DLD1 (cell line): Measurements from ENCODE around the gene TNIP1.

Source experiments
- in situ Hi-C: cut with HindIII; loops from 2 replicates; pipeline ENCODE4 v1.10.0; 2017; ENCODE audit warnings: low sequenced_read_pairs

TNIP1 gene

DNA sequence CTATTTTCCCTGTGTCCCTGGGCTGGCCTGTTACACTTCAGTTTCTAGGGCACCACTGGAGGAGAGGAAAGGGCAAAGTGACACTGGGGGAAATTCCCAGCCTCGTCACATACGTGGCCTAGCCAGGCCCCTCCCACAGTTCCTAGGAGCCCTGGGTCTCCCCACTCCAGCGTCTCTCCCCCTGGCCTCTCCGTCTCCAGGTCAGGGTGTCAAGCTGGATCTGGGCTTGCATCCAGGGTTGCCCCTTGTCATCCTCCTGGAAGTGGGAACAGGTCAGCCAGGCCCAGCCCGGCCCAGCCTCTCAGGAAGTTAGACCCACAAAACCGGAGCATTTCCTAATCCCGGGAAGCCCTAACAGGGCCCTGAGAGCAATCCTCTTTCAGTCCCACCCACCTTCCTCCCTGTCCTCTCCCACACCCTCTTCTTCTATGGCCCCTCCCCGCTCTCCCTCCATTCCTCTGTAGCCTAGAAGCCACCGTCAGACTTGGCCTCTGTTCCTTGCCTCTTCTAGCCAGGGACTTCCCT, 4.7 kb upstream of the TNIP1 start:
- in situ Hi-C loops: no loop called here

DNA sequence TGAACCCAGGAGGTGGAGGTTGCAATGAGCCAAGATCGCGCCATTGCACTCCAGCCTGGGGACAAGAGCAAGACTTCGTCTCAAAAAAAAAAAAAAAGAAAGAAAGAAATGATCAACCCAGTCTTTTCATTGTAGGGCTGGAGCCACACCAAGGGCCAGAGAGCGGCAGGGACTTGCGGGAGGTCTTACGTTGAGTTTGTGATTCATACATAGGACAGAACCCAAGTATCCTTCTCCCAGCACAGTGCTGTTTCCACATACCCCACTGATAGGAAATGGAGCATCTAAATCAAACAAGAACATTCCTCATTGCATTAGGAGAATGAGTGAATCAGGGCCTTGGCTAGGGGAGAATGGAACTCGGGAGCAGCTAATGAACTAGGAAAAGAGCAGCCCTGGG, 3.5 kb upstream of the TNIP1 start:
- in situ Hi-C loops: no loop called here

DNA sequence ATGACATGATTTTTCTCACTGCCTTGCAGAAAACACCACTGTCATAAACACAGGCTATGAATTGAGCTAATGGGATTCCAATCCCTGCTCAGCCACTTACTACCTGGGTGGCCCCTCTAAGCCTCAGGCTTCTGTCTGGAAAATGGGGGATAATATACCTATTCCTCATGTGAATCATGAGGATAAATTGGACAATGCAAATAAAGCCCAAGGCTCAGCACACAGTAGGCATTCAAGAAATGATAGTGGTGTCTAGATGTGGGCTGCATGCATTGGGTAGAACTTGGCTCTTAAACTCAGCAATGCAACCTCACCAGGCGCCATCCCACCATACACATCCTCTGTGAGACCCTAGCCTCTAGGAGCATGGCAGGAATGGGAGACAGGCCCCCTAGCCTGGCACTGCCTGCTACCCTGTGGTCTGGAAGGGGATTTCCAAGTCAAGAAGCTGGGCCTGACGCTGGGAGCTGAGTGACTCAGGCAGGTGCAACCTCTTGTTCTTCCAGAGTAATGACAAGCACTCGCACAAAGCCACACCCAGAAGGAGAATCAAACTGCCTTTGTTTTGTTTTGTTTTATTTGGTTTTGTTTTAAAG, 2.3 kb upstream of the TNIP1 start:
- in situ Hi-C loops: no loop called here

DNA sequence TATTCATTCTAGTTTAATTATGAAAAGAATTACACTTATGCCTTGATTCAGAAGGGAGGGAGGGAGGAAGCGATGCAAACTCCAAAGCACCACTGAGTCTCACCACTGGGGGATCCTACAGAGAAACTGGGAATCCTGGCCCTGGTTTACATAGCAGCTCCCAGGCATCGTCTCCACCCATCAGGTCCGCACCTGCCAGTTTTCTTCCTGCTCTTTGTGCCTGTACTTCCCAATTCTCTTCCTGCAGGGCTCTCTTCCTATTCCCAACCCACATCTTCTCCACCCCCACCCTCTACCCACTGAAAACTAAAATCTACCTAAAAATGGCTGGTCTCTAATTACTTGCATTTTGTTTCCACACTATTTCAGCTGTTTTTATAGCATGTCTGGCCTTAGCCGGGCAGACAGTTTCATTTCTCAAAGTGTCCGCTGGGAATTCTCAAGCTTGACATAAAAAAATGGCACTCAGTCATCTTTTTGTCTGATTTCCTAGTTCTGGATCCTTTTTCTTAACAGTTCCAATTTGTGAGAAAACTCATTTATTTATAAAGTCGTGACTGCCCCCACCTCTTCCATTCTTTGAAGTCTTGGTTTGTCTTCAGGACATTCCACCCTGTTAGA, 1.6 kb upstream of the TNIP1 start:
- in situ Hi-C loops: no loop called here

DNA sequence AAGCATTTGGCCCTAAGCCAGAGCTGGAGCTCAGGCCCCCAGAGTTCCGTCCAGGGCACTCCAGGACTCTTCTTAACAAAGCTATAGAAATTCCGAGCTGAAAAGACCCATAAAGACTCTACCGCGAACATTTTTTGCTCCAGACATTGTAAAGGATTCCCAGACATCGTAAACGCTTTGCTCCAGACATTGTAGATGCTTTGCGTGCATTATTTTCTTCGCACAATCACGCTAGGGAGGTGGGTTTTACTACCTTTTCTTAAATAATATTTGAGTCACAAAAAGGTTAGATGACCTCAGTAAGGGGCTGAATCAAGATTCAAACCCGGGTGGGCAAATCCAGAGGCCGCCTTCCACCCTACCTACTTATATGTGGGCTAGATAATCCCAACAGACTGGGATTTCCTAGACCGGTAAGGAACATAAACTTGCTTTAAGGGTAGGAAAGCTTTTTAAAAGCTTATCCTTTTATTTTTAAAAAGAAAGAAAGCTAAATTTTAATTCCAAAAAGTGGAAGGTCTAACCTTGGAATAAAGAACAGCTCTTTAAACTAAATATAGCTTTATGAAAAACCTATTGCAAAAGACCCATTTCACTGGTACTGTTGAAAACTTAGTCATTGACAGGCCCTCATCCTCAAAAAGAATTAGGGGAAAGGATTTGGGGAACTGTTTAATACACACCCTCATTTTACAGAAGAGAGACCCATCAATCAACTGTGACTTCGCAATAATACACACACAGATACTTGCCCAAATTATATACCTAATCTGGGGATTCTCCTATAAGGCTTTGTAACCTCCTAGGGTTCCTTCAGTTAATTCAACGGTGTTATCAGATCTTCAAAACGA, 822 bp upstream of the TNIP1 start:
- in situ Hi-C loops: no loop called here

DNA sequence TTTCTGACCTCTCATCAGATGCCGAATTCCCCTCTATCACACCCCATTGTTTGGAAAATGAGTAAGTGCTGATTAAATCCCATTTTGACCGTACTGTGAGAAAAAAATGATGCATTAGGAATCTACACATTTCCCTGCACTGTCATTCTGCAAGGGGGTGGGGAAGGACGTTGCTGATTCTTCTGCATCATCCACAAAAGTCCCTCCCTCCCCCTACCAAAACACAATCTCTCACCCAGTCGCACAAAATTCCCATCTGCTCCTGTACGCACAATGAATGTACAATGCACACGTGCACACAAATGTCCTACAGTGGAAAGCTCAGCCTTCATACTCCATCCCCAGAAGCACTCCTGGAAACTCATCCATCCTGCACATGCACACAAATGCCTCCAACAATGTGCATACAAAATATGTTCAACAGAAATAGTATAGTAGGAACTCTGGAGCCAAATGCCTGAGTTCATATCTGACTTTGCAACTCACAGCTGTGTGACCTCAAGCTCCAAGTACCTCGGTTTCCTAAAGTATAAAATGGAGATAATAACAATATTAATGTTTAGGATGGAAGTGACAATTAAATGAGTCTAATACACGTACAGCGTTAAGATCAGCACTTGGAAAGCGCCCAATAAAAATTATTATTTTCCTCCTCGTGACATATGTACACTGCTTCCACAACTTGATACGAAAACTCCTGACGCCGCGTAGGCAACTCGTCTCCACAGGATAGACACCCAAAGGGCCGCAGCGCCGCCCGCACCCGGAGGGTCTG, 809 bp downstream of the TNIP1 start:
- in situ Hi-C loops: no loop called here

GRCh38 chr5:151078490-151079262, 2.2 kb downstream of the TNIP1 start:
- in situ Hi-C loops: no loop called here

DNA sequence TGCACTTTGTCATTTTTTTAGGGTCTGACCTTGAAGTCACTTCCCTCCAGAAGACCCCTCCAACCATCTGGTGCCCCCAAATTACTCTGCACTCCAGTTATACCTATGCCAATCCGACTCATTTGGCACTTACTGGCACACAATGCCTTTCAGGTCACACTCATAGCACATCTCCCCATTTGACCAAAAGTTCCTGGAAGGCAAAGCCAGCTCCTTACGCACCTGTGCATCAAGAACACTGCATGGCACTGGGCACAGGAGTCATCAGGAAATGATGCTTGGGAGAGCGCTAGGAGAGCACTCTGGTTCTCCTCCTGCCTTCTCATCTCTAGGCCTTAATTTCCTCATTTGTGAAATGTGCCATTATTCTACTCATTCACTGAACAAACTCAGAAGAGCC, 2.9 kb downstream of the TNIP1 start:
- in situ Hi-C loops: no loop called here

- in situ Hi-C loops: no loop called here
These were observed 3.4 kb downstream of the TNIP1 start for GRCh38 chr5:151077419-151077818.

GRCh38 chr5:151076616-151077015, 4.2 kb downstream of the TNIP1 start:
- in situ Hi-C loops: no loop called here

- in situ Hi-C loops: no loop called here
These were observed 5.0 kb downstream of the TNIP1 start for GRCh38 chr5:151075698-151076331.

DNA sequence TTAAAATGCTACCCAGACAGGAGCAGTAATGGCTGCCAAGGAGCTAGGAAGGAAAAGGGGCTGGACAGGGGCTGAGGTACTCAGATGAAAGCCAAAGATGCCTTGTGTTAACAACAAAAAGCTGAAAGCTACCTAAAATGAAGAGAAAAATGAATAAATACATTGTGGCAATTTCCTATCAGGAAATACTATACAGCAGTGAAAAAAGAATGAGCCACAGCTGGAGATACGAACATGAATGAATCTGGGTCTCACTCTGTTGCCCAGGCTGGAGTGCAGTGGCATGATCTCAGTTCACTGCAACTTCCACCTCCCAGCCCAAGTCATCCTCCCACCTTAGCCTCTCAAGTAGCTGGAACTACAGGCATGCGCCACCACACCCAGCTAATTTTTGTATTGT, 6.3 kb downstream of the TNIP1 start:
- in situ Hi-C loops: no loop called here

DNA sequence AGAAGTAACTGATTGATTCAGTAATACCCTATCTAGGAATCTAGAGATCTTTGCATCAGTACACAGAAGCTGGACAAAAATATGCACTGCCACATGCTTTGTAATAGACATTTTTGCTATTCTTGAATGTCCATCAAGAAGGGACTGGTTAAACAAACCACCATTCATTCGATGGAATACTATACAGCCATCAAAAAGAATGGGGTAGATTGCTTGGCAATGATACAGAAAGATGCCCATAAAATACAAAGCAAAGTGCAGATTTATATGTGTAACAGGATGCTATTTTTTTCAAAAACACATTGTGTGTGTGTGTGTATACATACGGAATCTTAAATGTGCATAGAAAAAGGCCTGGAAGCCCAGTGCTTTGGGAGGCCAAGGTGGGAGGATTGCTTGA, 7.6 kb downstream of the TNIP1 start:
- in situ Hi-C loops: no loop called here

DNA sequence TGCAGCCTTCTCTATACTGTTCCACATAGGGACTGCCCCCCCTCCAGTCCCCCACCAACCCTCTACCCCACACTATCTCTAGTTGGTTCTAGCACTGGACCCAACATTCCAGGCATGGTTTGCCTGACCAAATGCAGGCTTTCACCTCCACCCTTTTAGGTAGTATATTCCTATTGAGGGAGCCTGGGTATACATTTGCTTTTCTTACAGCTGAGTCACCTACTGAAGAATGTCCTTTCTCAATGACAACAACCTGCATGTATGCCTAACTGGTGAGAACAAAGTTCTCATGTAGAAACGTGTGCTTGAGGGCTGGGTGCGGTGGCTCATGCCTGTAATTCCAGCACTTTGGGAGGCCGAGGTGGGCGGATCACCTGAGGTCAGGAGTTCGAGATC, 8.2 kb downstream of the TNIP1 start:
- in situ Hi-C loops: no loop called here

- in situ Hi-C loops: no loop called here
These were observed 8.8 kb downstream of the TNIP1 start for GRCh38 chr5:151071848-151072629.

DNA sequence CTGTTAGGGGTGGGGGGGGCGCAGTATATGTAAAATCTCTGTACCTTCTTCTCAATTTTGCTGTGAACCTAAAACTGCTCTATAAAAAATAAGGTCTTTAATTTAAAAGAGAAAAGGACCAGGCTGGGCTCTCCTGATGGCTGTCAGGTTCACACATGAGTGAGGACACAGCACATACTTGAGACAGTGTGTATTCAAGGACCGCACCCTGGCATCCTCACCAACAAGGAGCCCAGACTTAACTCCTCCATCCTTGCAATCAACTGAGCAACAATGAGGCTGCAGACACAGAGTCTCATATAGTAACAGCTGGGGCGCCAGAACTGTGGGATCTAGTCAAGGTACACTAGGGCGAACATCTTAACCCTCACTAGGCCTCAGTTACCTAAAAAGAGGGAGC, 9.8 kb downstream of the TNIP1 start:
- in situ Hi-C loops: no loop called here

DNA sequence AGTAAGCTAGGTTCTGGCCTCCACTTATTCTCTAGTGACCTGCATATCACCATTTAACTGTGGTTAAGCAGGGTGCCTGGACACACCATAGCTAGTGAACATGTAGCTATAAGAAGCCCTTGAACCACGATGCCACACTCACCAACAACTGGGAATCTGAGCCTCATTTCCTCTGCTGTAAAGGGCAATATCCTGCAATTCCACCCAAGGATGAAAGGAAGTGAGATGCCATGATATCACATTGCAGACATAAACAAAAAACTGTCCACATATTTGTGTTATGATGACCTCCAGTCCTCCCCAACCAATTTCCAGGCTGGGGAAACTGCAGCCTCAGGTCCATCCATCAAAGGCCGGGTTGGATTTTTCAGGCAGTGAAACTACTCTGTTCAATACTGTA, 10.4 kb downstream of the TNIP1 start:
- in situ Hi-C loops: no loop called here

- in situ Hi-C loops: no loop called here
These were observed 12.2 kb downstream of the TNIP1 start for GRCh38 chr5:151068433-151069197.
